ENCODE results near the gene GRM5. TPM values are rescaled to one million over a fixed set of nuclear protein-coding genes. Genes with fewer than 3 reads are reported as not detected.

GRM5 gene
- total RNA-seq, 1 experiment from 2014 or later, result 0.03 TPM

GRCh38 chr11:88790182-88790581 lies 275.6 kb downstream of the GRM5 start:
- no TSS peak for BruUV-seq (replicated peaks)
- ChIA-PET CTCF (no interaction called here), POLR2A (no interaction called here)
- no peaks in the 10 kb centered on the region for H3K4me1 ChIP-seq (ENCODE audit: control insufficient read depth, insufficient read depth, low read length)
- no peak overlapping the region for H3K27ac ChIP-seq (ENCODE audit: low read length)
- ATAC-seq (no peak), DNase-seq (ENCODE audit: low read depth, low spot score) (no peak)
- TF ChIP-seq SIN3A (IDR thresholded peaks at IDR 0.05; ENCODE audit: borderline replicate concordance, insufficient read depth, low read depth, low read length) (no peak), TCF7L2 (IDR thresholded peaks at IDR 0.05; ENCODE audit: low read depth, low read length) (no peak), REST (IDR thresholded peaks at IDR 0.05; ENCODE audit: insufficient read depth in 1 of 2, low read depth in 2 of 2, low read length in 1 of 2) (no peak)
- in situ Hi-C loops (cut with HindIII; ENCODE audit: low pct_unique_long_range_greater_than_20kb, low sequenced_read_pairs) (no loop called here), intact Hi-C loops (cut with micrococcal nuclease; ENCODE audit: unreplicated experiment) (no loop called here)
- no peak overlapping the region for H3K4me3 ChIP-seq (ENCODE audit: low read depth in 2 of 2, low read length in 2 of 2)
- H3K36me3 ChIP-seq (ENCODE audit: control insufficient read depth, insufficient read depth, low read length), result no peaks in the 10 kb centered on the region
- H3K27me3 ChIP-seq (ENCODE audit: control insufficient read depth, insufficient read depth, low read length), result no peaks in the 10 kb centered on the region
- H3K9me3 ChIP-seq (ENCODE audit: control insufficient read depth, insufficient read depth, low read depth, low read length), result no peaks in the 10 kb centered on the region

- Histone ChIP-seq H3K27me3 (ENCODE audit: control insufficient read depth, insufficient read depth, low read length) (no peaks in the 10 kb centered on the region), H3K4me1 (ENCODE audit: control insufficient read depth, insufficient read depth, low read length) (no peaks in the 10 kb centered on the region), H3K9me3 (ENCODE audit: control insufficient read depth, insufficient read depth, low read depth, low read length) (no peaks in the 10 kb centered on the region), H3K36me3 (ENCODE audit: control insufficient read depth, insufficient read depth, low read length) (no peaks in the 10 kb centered on the region), H3K27ac (ENCODE audit: low read length) (no peak overlapping the region), H3K4me3 (ENCODE audit: low read depth in 2 of 2, low read length in 2 of 2) (no peak overlapping the region)
- intact Hi-C loops (cut with micrococcal nuclease; ENCODE audit: unreplicated experiment), result no loop called here
- in situ Hi-C loops (cut with HindIII; ENCODE audit: low pct_unique_long_range_greater_than_20kb, low sequenced_read_pairs), result no loop called here
- POLR2A ChIA-PET, result no interaction called here
- CTCF ChIA-PET, result no interaction called here
- no TSS peak for BruUV-seq (replicated peaks)
- TF ChIP-seq POLR2AphosphoS5 (IDR thresholded peaks at IDR 0.05; ENCODE audit: low read depth, low read length) (no peak), SIN3A (IDR thresholded peaks at IDR 0.05; ENCODE audit: borderline replicate concordance, insufficient read depth, low read depth, low read length) (no peak), TCF7L2 (IDR thresholded peaks at IDR 0.05; ENCODE audit: low read depth, low read length) (no peak), REST (IDR thresholded peaks at IDR 0.05; ENCODE audit: insufficient read depth in 1 of 2, low read depth in 2 of 2, low read length in 1 of 2) (no peak), CTCF (IDR thresholded peaks at IDR 0.05) (no peak)
- DNase-seq (ENCODE audit: low read depth, low spot score) (peak; percentile 7), ATAC-seq (no peak)
Observed at GRCh38 chr11:88779577-88779976, 286.2 kb downstream of the GRM5 start.

Measured in Panc1 (cell line).